Measurements from ENCODE around the gene LYSMD2. TPM values are rescaled to one million over a fixed set of nuclear protein-coding genes. Genes with fewer than 3 reads are reported as not detected.

LYSMD2 gene
- total RNA-seq, 2 experiments from 2014 or later = 17.4 TPM

- Histone ChIP-seq H3K9me3 (ENCODE audit: control insufficient read depth in 1 of 2, insufficient read depth in 1 of 2, low read length in 2 of 2) (no peaks in the 10 kb centered on the region), H3K27ac (ENCODE audit: low read depth in 1 of 2, low read length in 2 of 2) (no peak within 1 kb of the TSS), H3K4me3 (ENCODE audit: low read length) (peak within 1 kb of the TSS; percentile 63), H3K36me3 (ENCODE audit: insufficient read depth, low read length) (no peaks in the 10 kb centered on the region), H3K27me3 (ENCODE audit: control insufficient read depth in 1 of 2, insufficient read depth in 2 of 2, low read length in 2 of 2) (no peaks in the 10 kb centered on the region), H3K4me1 (ENCODE audit: insufficient read depth, low read length) (peaks cover 15% of the 10 kb centered on the region)
- intact Hi-C loops (cut with DNase I, micrococcal nuclease) = loop anchor here in 1 of 2 experiments (2.0 kb wide), 1 partner anchor 20 kb away; no protein-coding TSS in a partner anchor
- peak in 12 of 14 experiments; percentile 18 to 75 (median 50) for DNase-seq
- H3K27ac Mint-ChIP-seq = peak within 1 kb of the TSS; percentile 53
- peaks cover 4% of the 10 kb centered on the region for H3K27me3 Mint-ChIP-seq
- POLR2A ChIA-PET = interaction anchor here (0.6 to 6.4 kb wide), 4 partner anchors 14 to 79 kb away, joined by 3 to 45 read pairs (median 7); partner anchors contain the start of genes LYSMD2 and TMOD3
- peak; percentile 85 for ATAC-seq (ENCODE audit: poor library complexity)
- H3K4me3 Mint-ChIP-seq = peak within 1 kb of the TSS; percentile 92
- TF ChIP-seq, protein P1, sequence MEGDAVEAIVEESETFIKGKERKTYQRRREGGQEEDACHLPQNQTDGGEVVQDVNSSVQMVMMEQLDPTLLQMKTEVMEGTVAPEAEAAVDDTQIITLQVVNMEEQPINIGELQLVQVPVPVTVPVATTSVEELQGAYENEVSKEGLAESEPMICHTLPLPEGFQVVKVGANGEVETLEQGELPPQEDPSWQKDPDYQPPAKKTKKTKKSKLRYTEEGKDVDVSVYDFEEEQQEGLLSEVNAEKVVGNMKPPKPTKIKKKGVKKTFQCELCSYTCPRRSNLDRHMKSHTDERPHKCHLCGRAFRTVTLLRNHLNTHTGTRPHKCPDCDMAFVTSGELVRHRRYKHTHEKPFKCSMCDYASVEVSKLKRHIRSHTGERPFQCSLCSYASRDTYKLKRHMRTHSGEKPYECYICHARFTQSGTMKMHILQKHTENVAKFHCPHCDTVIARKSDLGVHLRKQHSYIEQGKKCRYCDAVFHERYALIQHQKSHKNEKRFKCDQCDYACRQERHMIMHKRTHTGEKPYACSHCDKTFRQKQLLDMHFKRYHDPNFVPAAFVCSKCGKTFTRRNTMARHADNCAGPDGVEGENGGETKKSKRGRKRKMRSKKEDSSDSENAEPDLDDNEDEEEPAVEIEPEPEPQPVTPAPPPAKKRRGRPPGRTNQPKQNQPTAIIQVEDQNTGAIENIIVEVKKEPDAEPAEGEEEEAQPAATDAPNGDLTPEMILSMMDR (IDR thresholded peaks at IDR 0.05) = no peak
- peaks cover 51% of the 10 kb centered on the region for H3K4me1 Mint-ChIP-seq (ENCODE audit: low read depth)
- H3K9me3 Mint-ChIP-seq = no peaks in the 10 kb centered on the region
- no peaks in the 10 kb centered on the region for H3K36me3 Mint-ChIP-seq (ENCODE audit: low read depth)
- CTCF ChIA-PET = interaction anchor here (0.9 to 1.9 kb wide), 5 partner anchors 13 to 101 kb away, joined by 3 to 8 read pairs (median 3); partner anchors contain the start of gene LYSMD2
Measured at GRCh38 chr15:51750792-51751696, 13.6 kb upstream of the LYSMD2 start, which contains the start of gene TMOD2. TMOD2 (plus strand) TSS chr15:51751597; CDS start chr15:51766442, 14,845 bp downstream.

DNA sequence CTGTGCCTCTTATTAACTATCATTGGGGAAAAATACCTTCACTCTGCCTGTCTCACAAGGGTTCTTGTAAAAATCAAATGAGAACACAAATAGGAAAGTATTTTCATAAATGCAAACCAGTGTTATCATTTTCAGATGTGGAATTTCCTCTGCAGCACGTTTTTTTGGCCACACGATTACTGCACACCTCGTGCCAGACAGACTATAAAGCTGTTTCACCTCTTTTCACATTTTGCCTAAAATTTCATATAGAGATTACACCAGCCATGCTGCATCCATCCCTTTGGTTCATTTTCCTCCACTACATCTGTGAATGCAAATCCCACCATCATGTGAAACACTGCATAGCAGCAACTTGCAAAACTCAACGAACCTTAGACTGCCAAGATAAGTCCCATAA lies 12.7 kb upstream of the LYSMD2 start:
- peaks cover 44% of the 10 kb centered on the region for H3K4me1 Mint-ChIP-seq (ENCODE audit: low read depth)
- Histone ChIP-seq H3K4me1 (ENCODE audit: insufficient read depth, low read length) (peaks cover 15% of the 10 kb centered on the region), H3K27me3 (ENCODE audit: control insufficient read depth in 1 of 2, insufficient read depth in 2 of 2, low read length in 2 of 2) (no peaks in the 10 kb centered on the region), H3K27ac (ENCODE audit: low read depth in 1 of 2, low read length in 2 of 2) (no peak overlapping the region), H3K36me3 (ENCODE audit: insufficient read depth, low read length) (no peaks in the 10 kb centered on the region), H3K4me3 (ENCODE audit: low read length) (no peak overlapping the region), H3K9me3 (ENCODE audit: control insufficient read depth in 1 of 2, insufficient read depth in 1 of 2, low read length in 2 of 2) (no peaks in the 10 kb centered on the region)
- no peak for DNase-seq
- no peak overlapping the region for H3K27ac Mint-ChIP-seq
- TF ChIP-seq, protein P1 (IDR thresholded peaks at IDR 0.05) = no peak
- no peak for ATAC-seq (ENCODE audit: poor library complexity)
- H3K36me3 Mint-ChIP-seq (ENCODE audit: low read depth) = no peaks in the 10 kb centered on the region
- no peaks in the 10 kb centered on the region for H3K9me3 Mint-ChIP-seq
- peak overlapping the region; percentile 92 for H3K4me3 Mint-ChIP-seq
- CTCF ChIA-PET = interaction anchor here (0.9 to 1.9 kb wide), 3 partner anchors 12 to 27 kb away, joined by 3 to 8 read pairs (median 3); partner anchors contain the start of gene LYSMD2
- POLR2A ChIA-PET = interaction anchor here (0.6 to 6.4 kb wide), 2 partner anchors 13 to 16 kb away, joined by 3 to 45 read pairs; partner anchors contain the start of gene LYSMD2
- intact Hi-C loops (cut with DNase I, micrococcal nuclease) = loop anchor here in 1 of 2 experiments (2.0 kb wide), 1 partner anchor 19 kb away; no protein-coding TSS in a partner anchor
- H3K27me3 Mint-ChIP-seq = peaks cover 4% of the 10 kb centered on the region

DNA sequence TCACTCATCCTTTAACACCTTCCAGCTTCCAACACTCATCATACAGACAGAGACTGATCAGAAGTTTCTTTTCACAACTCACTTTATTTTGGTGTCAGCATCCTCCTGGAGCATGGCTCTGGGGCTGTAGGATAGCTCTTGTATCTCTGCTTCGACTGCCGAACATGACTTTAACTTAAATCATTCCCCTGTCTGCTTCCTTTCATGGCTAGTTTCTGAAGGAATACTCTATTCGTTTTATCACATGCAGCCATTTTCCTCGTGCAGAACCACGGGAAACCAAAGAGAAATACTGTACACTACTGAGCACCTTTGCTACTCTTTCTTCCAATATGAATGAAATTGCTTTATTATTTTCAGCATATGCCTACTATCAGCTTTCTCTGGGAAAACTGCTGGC lies 11.9 kb upstream of the LYSMD2 start:
- TF ChIP-seq, protein P1 (IDR thresholded peaks at IDR 0.05) = no peak
- ATAC-seq (ENCODE audit: poor library complexity) (no peak), DNase-seq (no peak)
- Mint-ChIP-seq H3K27ac (no peak overlapping the region), H3K36me3 (ENCODE audit: low read depth) (no peaks in the 10 kb centered on the region), H3K4me1 (ENCODE audit: low read depth) (peaks cover 35% of the 10 kb centered on the region), H3K9me3 (no peaks in the 10 kb centered on the region), H3K27me3 (peaks cover 4% of the 10 kb centered on the region), H3K4me3 (peak overlapping the region; percentile 12)
- Histone ChIP-seq H3K36me3 (ENCODE audit: insufficient read depth, low read length) (no peaks in the 10 kb centered on the region), H3K9me3 (ENCODE audit: control insufficient read depth in 1 of 2, insufficient read depth in 1 of 2, low read length in 2 of 2) (no peaks in the 10 kb centered on the region), H3K4me1 (ENCODE audit: insufficient read depth, low read length) (peaks cover 15% of the 10 kb centered on the region), H3K27ac (ENCODE audit: low read depth in 1 of 2, low read length in 2 of 2) (no peak overlapping the region), H3K27me3 (ENCODE audit: control insufficient read depth in 1 of 2, insufficient read depth in 2 of 2, low read length in 2 of 2) (no peaks in the 10 kb centered on the region), H3K4me3 (ENCODE audit: low read length) (no peak overlapping the region)
- POLR2A ChIA-PET = no interaction called here
- intact Hi-C loops (cut with DNase I, micrococcal nuclease) = no loop called here
- CTCF ChIA-PET = interaction anchor here (1.3 to 1.9 kb wide), 2 partner anchors 11 to 27 kb away, joined by 4 to 8 read pairs; partner anchors contain the start of gene LYSMD2

Data from CD4-positive, alpha-beta T cell (primary cell).